Pancreas (tissue), 10 donors: Measurements from ENCODE around the gene CYP2A13. TPM values are rescaled to one million over a fixed set of nuclear protein-coding genes. Genes with fewer than 3 reads are reported as not detected.

Experiments
- ATAC-seq, 4 donors: fragments of 200-7000 bp; cut with Tn5 transposase; one replicate each; pipeline versions ENCODE4 v1.8.0 to v1.9.1; 2020; ENCODE audit warnings: mild to moderate bottlenecking in 4 of 4, moderate library complexity in 4 of 4
- DNase-seq, 6 donors: peaks; one replicate each; pipeline ENCODE4 v3.0.0-alpha.2; 2020
- FAIRE-seq: peaks from 2 replicates; lab custom pipeline; 2012; peaks lifted over from hg19 to GRCh38; lab: Jason Lieb, UNC
- H3K27ac ChIP-seq, 4 donors: fragments of 200-600 bp; sonication (generic); 1 replicate in 3 of 4; 2 replicates in 1 of 4; pipeline versions ENCODE4 v1.5.0 to v1.8.0; 2020
- H3K27me3 ChIP-seq, 4 donors: fragments of 200-600 bp; one replicate each; pipeline ENCODE4 v1.8.0; 2021
- H3K36me3 ChIP-seq, 3 donors: fragments of 200-600 bp; sonication (generic) in 1 of 3; one replicate each; pipeline versions ENCODE4 v1.5.0 to v1.8.0; 2020 to 2021
- H3K4me1 ChIP-seq, 3 donors: fragments of 200-600 bp; one replicate each; pipeline ENCODE4 v1.8.0; 2021
- H3K4me3 ChIP-seq, 4 donors: fragments of 200-600 bp; sonication (generic) in 2 of 4; one replicate each; pipeline versions ENCODE4 v1.5.0 to v1.8.0; 2020 to 2021
- H3K9me3 ChIP-seq, 4 donors: fragments of 200-600 bp; one replicate each; pipeline ENCODE4 v1.8.0; 2021
- WGBS, 2 donors: extraction: QIAGEN DNeasy Blood & Tissue Kit; methylation state at CpG; one replicate each; pipeline ENCODE4 v1.1.7; 2013; 5-methylcytosine and 5-hydroxymethylcytosine counted together
- intact Hi-C, 3 donors: fragments of 100-400 bp; cut with DNase I; formaldehyde crosslinking; loops; one replicate each; pipeline versions ENCODE4 v1.11.1 to v1.14.2; 2022
- polyA plus RNA-seq, 2 donors: library from polyadenylated mRNA; stranded (reverse); fragments of 200-250 nt; gene quantifications; one replicate each; pipeline ENCODE4 v1.2.3, GENCODE V29; 2013
- total RNA-seq, 6 donors: library from RNA; stranded (reverse); fragmentation: NEBNext Ultra II Directional in 4 of 6; extraction: Animal tissue kit (Norgen Biotek cat#: 25700) in 4 of 6; gene quantifications; one replicate each; pipeline versions ENCODE4 v1.2.1 to v1.2.4, GENCODE V29; 2021 to 2023
- TF ChIP-seq, protein P1 (sequence below), 4 donors: fragments of 200-600 bp; sonication (generic) in 3 of 4; IDR thresholded peaks; one replicate each; pipeline versions ENCODE4 v1.5.0 to v1.8.0; 2021; ENCODE audit warnings: antibody characterized with exemption in 4 of 4
- donor health status: healthy with polysubstance abuse.
- donor health status: DM: no; HTN: no; CAD: no; lungs with moderate emphysema.
- donor health status: DM: no; HTN: no; CAD: no.
- donor health status: control.
- donor health status: control.
- donor health status: Bipolar disorder and iron deficiency.
- donor health status: DM: yes; HTN: yes; CAD: no.
- donor health status: DM: no; HTN: no; CAD: no.
- donor health status: DM: no; HTN: no; CAD: no.
- donor health status: DM: yes; HTN: yes; CAD: no.

CYP2A13 gene
- total and polyA plus RNA-seq, 8 donors = not detected

DNA sequence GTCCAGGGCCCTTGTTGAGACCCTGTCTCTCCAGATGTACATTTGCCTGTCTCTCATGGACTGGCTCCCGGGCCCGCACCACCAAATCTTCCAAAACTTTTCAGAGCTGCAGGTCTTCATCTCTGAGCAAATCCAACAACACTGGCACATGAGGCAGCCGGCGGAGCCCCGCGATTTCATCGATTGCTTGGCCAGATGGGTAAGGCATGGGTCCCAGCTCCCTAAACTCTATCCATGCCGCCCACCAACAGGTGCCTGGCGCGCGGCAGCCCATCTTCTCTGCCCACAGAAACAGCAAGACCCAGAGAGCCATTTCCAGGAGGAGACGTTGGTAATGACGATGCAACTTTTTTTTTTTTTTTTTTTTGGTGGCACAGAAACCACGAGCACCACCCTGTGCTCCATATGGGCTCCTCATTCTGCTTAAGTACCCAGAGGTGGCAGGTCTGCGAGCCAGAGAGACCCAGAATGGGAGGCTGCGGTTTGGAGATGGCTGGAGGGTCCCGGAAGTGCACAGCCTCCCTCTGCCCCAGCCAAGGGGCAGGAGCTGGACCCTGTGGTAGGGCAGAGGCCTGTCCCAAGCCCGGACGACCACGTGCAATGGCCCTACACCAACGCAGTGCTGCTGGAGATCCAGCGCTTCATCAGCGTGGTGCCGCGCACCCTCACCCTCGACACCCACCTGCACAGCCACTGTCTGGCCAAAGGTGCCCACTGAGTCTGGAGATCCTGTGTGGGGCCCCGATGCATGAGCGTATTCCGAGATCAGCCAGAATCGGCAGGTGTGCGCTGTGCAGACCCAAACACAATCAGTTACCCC lies 48.6 kb downstream of the CYP2A13 start:
- Histone ChIP-seq H3K9me3 (no peaks in the 10 kb centered on the region), H3K36me3 (no peaks in the 10 kb centered on the region), H3K4me1 (no peaks in the 10 kb centered on the region), H3K27me3 (no peaks in the 10 kb centered on the region), H3K27ac (no peak overlapping the region), H3K4me3 (no peak overlapping the region)
- TF ChIP-seq, protein P1, sequence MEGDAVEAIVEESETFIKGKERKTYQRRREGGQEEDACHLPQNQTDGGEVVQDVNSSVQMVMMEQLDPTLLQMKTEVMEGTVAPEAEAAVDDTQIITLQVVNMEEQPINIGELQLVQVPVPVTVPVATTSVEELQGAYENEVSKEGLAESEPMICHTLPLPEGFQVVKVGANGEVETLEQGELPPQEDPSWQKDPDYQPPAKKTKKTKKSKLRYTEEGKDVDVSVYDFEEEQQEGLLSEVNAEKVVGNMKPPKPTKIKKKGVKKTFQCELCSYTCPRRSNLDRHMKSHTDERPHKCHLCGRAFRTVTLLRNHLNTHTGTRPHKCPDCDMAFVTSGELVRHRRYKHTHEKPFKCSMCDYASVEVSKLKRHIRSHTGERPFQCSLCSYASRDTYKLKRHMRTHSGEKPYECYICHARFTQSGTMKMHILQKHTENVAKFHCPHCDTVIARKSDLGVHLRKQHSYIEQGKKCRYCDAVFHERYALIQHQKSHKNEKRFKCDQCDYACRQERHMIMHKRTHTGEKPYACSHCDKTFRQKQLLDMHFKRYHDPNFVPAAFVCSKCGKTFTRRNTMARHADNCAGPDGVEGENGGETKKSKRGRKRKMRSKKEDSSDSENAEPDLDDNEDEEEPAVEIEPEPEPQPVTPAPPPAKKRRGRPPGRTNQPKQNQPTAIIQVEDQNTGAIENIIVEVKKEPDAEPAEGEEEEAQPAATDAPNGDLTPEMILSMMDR (IDR thresholded peaks at IDR 0.05) = no peak
- FAIRE-seq (no peak), ATAC-seq (no peak), DNase-seq (peak in 1 of 6 donors; percentile 41)
- WGBS, 2 donors = 86 to 94% methylated on average over 31 of the region's 31 CpGs
- intact Hi-C loops = no loop called here

DNA sequence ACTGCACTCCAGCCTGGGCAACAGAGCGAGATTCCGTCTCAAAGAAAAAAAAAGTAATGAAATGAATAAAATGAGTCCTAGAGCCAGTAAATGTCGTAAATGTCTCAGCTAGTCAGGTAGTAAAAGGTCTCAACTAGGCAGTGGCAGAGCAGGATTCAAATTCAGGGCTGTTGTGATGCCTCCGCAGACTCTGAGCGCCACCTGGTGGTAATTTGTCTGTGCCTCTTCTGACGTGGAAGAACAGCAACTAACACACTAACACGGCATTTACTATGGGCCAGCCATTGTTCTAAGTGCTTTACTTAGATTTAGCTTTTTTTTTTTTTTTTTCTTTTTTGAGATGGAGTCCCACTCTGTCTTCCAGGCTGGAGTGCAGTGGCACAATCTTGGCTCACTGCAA lies 56.2 kb downstream of the CYP2A13 start:
- Histone ChIP-seq H3K4me1 (no peaks in the 10 kb centered on the region), H3K36me3 (no peaks in the 10 kb centered on the region), H3K9me3 (no peaks in the 10 kb centered on the region), H3K27me3 (peaks cover 0 to 13% (median 1%) of the 10 kb centered on the region in 4 donors), H3K27ac (no peak overlapping the region), H3K4me3 (no peak overlapping the region)
- intact Hi-C loops = loop anchor here in 2 of 3 donors (5.0 to 10.0 kb wide), 3 partner anchors 170 to 482 kb away; no protein-coding TSS in a partner anchor
- TF ChIP-seq, protein P1 (IDR thresholded peaks at IDR 0.05) = peak; percentile 63 to 67 (median 65)
- ATAC-seq (peak; percentile 74 to 98 (median 86)), FAIRE-seq (peak; percentile 20), DNase-seq (peak; percentile 58 to 82 (median 79))
- WGBS, 2 donors = 18 to 25% methylated on average over 7 of the region's 7 CpGs

Other genes starting within 250 kb of the CYP2A13 start
- gene CYP2A6, start 238.0 kb upstream of the CYP2A13 start, total RNA-seq = under 1 TPM in 1 of 6 donors, not detected in 5; 0.66 TPM
- not detected for gene CYP2A6, start 238.0 kb upstream of the CYP2A13 start, polyA plus RNA-seq
- gene CYP2A7, start 206.2 kb upstream of the CYP2A13 start, total RNA-seq = under 1 TPM in 1 of 6 donors, not detected in 5; 0.25 TPM
- gene CYP2A7, start 206.2 kb upstream of the CYP2A13 start, polyA plus RNA-seq = not detected
- gene CYP2B6, start 97.2 kb upstream of the CYP2A13 start, total RNA-seq = under 1 TPM in 3 of 6 donors, not detected in 3; 0.09 to 0.63 (median 0.25) TPM
- under 1 TPM in 1 of 2 donors, not detected in 1; 0.08 TPM for gene CYP2B6, start 97.2 kb upstream of the CYP2A13 start, polyA plus RNA-seq
- gene CYP2F1, start 26.0 kb downstream of the CYP2A13 start, total RNA-seq = not detected
- not detected for gene CYP2F1, start 26.0 kb downstream of the CYP2A13 start, polyA plus RNA-seq
- 1 to 10 TPM in 3 of 6 donors, under 1 TPM in 3; 0.09 to 2.6 (median 0.86) TPM for gene CYP2S1, start 104.8 kb downstream of the CYP2A13 start, total RNA-seq
- gene CYP2S1, start 104.8 kb downstream of the CYP2A13 start, polyA plus RNA-seq = under 1 TPM; 0.23 to 0.30 TPM
- 10 to 100 TPM in 1 of 6 donors, 1 to 10 TPM in 5; 1.2 to 16.6 (median 5.2) TPM for gene AXL, start 130.8 kb downstream of the CYP2A13 start, total RNA-seq
- 1 to 10 TPM; 2.4 to 2.8 TPM for gene AXL, start 130.8 kb downstream of the CYP2A13 start, polyA plus RNA-seq
- gene HNRNPUL1, start 175.9 kb downstream of the CYP2A13 start, total RNA-seq = 100 to 1,000 TPM in 1 of 6 donors, 10 to 100 TPM in 5; 74.0 to 101 (median 83.8) TPM
- gene HNRNPUL1, start 175.9 kb downstream of the CYP2A13 start, polyA plus RNA-seq = 10 to 100 TPM; 49.2 to 63.1 TPM
- gene CCDC97, start 221.7 kb downstream of the CYP2A13 start, total RNA-seq = 10 to 100 TPM in 5 of 6 donors, 1 to 10 TPM in 1; 9.4 to 19.2 (median 13.1) TPM
- 10 to 100 TPM; 11.3 to 12.4 TPM for gene CCDC97, start 221.7 kb downstream of the CYP2A13 start, polyA plus RNA-seq